Measurements from ENCODE around the gene TPM2.

DNA sequence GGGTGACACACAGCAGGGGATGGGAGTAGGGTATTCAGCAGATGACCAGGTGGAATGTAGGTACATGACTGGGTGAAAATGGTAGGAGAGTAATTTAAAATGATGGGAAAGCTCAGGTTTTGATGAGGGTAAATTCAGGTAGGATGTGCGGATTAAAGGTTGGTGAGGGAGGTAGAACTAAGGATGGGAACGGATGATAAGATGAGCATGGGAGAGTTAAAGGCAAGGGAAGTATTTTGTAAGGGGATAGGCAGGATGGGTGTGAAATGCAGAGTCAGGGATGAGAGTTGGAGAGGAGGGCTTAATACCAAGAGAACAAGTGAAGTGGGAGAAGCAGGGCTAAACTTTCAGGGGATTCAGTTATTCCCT, 40.7 kb upstream of the TPM2 start:
- TF ChIP-seq, protein P1, sequence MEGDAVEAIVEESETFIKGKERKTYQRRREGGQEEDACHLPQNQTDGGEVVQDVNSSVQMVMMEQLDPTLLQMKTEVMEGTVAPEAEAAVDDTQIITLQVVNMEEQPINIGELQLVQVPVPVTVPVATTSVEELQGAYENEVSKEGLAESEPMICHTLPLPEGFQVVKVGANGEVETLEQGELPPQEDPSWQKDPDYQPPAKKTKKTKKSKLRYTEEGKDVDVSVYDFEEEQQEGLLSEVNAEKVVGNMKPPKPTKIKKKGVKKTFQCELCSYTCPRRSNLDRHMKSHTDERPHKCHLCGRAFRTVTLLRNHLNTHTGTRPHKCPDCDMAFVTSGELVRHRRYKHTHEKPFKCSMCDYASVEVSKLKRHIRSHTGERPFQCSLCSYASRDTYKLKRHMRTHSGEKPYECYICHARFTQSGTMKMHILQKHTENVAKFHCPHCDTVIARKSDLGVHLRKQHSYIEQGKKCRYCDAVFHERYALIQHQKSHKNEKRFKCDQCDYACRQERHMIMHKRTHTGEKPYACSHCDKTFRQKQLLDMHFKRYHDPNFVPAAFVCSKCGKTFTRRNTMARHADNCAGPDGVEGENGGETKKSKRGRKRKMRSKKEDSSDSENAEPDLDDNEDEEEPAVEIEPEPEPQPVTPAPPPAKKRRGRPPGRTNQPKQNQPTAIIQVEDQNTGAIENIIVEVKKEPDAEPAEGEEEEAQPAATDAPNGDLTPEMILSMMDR (conservative IDR thresholded peaks at IDR 0.05) = no peak
- no peak for TF ChIP-seq ZFX (IDR thresholded peaks at IDR 0.05)

Data from C4-2B (cell line).